Esophagus squamous epithelium (tissue), 4 donors: ENCODE results near the gene HOXC13.

Experiments
- POLR2A ChIP-seq, 4 donors: fragments of 450-650 bp; IDR thresholded peaks; one replicate each; pipeline ENCODE4 v1.6.1; 2017; ENCODE audit warnings: antibody characterized with exemption in 4 of 4, mild to moderate bottlenecking in 4 of 4, moderate library complexity in 3 of 4
- TF ChIP-seq, protein P1 (sequence below), 6 experiments: fragments of 450-650 bp in 4 of 6; fragments of 200-600 bp in 2 of 6; sonication (generic) in 2 of 6; IDR thresholded peaks; one replicate each; pipeline ENCODE4 v1.5.1; 2016 to 2019; ENCODE audit warnings: antibody characterized with exemption in 6 of 6, mild to moderate bottlenecking in 4 of 6, moderate library complexity in 4 of 6

DNA sequence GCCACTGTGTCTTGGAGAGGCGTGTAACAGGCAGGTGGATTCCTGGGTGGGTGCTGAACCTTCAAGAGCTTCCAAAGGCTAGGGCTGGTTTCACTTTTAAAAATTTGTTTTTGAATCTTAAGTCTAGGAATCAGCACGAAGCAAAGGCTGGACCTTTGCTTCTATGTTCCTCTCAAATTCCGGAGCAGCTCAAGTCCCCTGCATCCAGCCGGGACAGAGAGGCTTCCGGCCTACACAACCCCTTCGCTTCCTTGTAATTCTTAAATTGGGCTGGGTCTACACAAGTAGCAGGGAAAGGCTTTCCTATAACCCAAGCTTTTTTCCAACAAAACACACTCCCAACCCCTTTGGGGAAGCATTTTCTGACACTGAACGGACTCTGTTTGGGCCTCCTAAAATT is 24.4 kb downstream of the HOXC13 start:
- TF ChIP-seq POLR2A (IDR thresholded peaks at IDR 0.05), result no peak
- TF ChIP-seq, protein P1, sequence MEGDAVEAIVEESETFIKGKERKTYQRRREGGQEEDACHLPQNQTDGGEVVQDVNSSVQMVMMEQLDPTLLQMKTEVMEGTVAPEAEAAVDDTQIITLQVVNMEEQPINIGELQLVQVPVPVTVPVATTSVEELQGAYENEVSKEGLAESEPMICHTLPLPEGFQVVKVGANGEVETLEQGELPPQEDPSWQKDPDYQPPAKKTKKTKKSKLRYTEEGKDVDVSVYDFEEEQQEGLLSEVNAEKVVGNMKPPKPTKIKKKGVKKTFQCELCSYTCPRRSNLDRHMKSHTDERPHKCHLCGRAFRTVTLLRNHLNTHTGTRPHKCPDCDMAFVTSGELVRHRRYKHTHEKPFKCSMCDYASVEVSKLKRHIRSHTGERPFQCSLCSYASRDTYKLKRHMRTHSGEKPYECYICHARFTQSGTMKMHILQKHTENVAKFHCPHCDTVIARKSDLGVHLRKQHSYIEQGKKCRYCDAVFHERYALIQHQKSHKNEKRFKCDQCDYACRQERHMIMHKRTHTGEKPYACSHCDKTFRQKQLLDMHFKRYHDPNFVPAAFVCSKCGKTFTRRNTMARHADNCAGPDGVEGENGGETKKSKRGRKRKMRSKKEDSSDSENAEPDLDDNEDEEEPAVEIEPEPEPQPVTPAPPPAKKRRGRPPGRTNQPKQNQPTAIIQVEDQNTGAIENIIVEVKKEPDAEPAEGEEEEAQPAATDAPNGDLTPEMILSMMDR (IDR thresholded peaks at IDR 0.05), result no peak
